GM12878 (cell line): ENCODE data around the gene MCC. TPM values are rescaled to one million over a fixed set of nuclear protein-coding genes. Genes with fewer than 3 reads are reported as not detected.

Source experiments
- ATAC-seq: fragments of 200-7000 bp; cut with Tn5 transposase; 3 replicates; pipeline ENCODE4 v1.9.1; 2020; ENCODE audit warnings: mild to moderate bottlenecking, moderate library complexity
- BruUV-seq: library from RNA; stranded (reverse); fragments of 400-500 nt; replicated peaks from 2 replicates; lab custom pipeline; 2021; lab: Mats Ljungman, UMichigan
- CTCF ChIA-PET: fragments of 300-600 bp; sonication (Branson Sonifier 250); formaldehyde crosslinking; extraction: SDS; loops from one replicate; lab custom pipeline; 2021; ENCODE audit warnings: inconsistent platforms; lab: Yijun Ruan, JAX
- POLR2A ChIA-PET: fragments of 350-600 bp; formaldehyde crosslinking; extraction: SDS; loops from one replicate; lab custom pipeline; 2021; ENCODE audit warnings: inconsistent platforms; lab: Charles Lee
- RAD21 ChIA-PET: fragments of 300-600 bp; sonication (Branson Sonifier 250); formaldehyde crosslinking; loops from one replicate; lab custom pipeline; 2023; ENCODE audit warnings: antibody characterized with exemption; ENCODE audit not compliant: unreplicated experiment; lab: Charles Lee
- SMC1A ChIA-PET: fragments of 300-600 bp; sonication (Branson Sonifier 250); formaldehyde crosslinking; loops from one replicate; lab custom pipeline; 2023; ENCODE audit not compliant: unreplicated experiment, uncharacterized antibody; lab: Charles Lee
- DNase-seq: peaks from one replicate; pipeline ENCODE4 v3.0.0-alpha.2; 2011; ENCODE audit warnings: low read depth, low spot score
- FAIRE-seq: peaks from 3 replicates; lab custom pipeline; 2011; peaks lifted over from hg19 to GRCh38; lab: Jason Lieb, UNC
- H2AFZ ChIP-seq: 2 replicates; pipeline ENCODE4 v1.6.0; 2011; ENCODE audit warnings: low read depth, low read length, control low read depth; ENCODE audit not compliant: control insufficient read depth
- H3K27ac ChIP-seq: 2 replicates; pipeline ENCODE4 v1.5.1; 2011; ENCODE audit warnings: control low read depth; ENCODE audit not compliant: control insufficient read depth, insufficient read depth
- H3K27me3 ChIP-seq, 2 experiments: replicated peaks in 1 of 2; 2 replicates each; pipeline versions ENCODE4 v1.6.0 to v1.6.1; 2011; ENCODE audit warnings: low read length in 1 of 2; ENCODE audit not compliant: control insufficient read depth in 2 of 2, insufficient read depth in 2 of 2
- H3K36me3 ChIP-seq, 2 experiments: 2 replicates each; pipeline ENCODE4 v1.5.1; 2011; ENCODE audit warnings: low read length in 1 of 2; ENCODE audit not compliant: control insufficient read depth in 2 of 2, insufficient read depth in 2 of 2
- H3K4me1 ChIP-seq: 2 replicates; pipeline ENCODE4 v1.6.1; 2011; ENCODE audit warnings: mild to moderate bottlenecking, low read length, moderate library complexity, mixed read lengths; ENCODE audit not compliant: control insufficient read depth, insufficient read depth
- H3K4me2 ChIP-seq: 2 replicates; pipeline ENCODE4 v1.6.0; 2011; ENCODE audit warnings: control low read depth; ENCODE audit not compliant: control insufficient read depth, insufficient read depth
- H3K4me3 ChIP-seq: fragments of 200-600 bp; sonication (generic); 2 replicates; pipeline ENCODE4 v1.5.1; 2016
- H3K79me2 ChIP-seq: 2 replicates; pipeline ENCODE4 v1.6.0; 2011; ENCODE audit warnings: low read length; ENCODE audit not compliant: control insufficient read depth, insufficient read depth
- H3K9ac ChIP-seq: 2 replicates; pipeline ENCODE4 v1.8.0; 2011; ENCODE audit warnings: low read length, control low read depth, mixed read lengths; ENCODE audit not compliant: control insufficient read depth, insufficient read depth
- H3K9me3 ChIP-seq: replicated peaks from 3 replicates; pipeline ENCODE4 v1.5.1; 2011; ENCODE audit warnings: mild to moderate bottlenecking, low read length; ENCODE audit not compliant: control insufficient read depth, insufficient read depth
- H4K20me1 ChIP-seq: 2 replicates; pipeline ENCODE4 v1.6.0; 2011; ENCODE audit not compliant: control insufficient read depth, insufficient read depth
- CBX3 ChIP-seq: fragments of 200-600 bp; sonication (generic); IDR thresholded peaks from 2 replicates; pipeline ENCODE4 v1.6.1; 2016; ENCODE audit warnings: low read depth, borderline replicate concordance
- CEBPB ChIP-seq, 2 experiments: fragments of 150-350 bp in 1 of 2; IDR thresholded peaks; 2 replicates each; pipeline ENCODE4 v1.6.1; 2012 to 2014; ENCODE audit warnings: low read depth in 2 of 2, low read length in 2 of 2, borderline replicate concordance in 1 of 2, inconsistent platforms in 1 of 2
- CTCF ChIP-seq, 3 experiments: IDR thresholded peaks in 2 of 3; conservative IDR thresholded peaks in 1 of 3; 2 replicates each; pipeline ENCODE4 v1.5.1; 2011; ENCODE audit warnings: low read depth in 3 of 3, low read length in 3 of 3, mild to moderate bottlenecking in 3 of 3, control low read depth in 2 of 3, moderate library complexity in 2 of 3, inconsistent platforms in 1 of 3, mixed read lengths in 1 of 3; ENCODE audit not compliant: control insufficient read depth in 2 of 3, insufficient read depth in 1 of 3; ENCODE audit errors: extremely low read depth in 1 of 3
- ZNF622 ChIP-seq: fragments of 450-650 bp; IDR thresholded peaks from 2 replicates; pipeline ENCODE4 v1.6.1; 2017; ENCODE audit warnings: mild to moderate bottlenecking, inconsistent platforms
- ZZZ3 ChIP-seq: IDR thresholded peaks from 2 replicates; pipeline ENCODE4 v1.6.1; 2011; ENCODE audit warnings: low read depth; ENCODE audit not compliant: control insufficient read depth, insufficient read length
- WGBS: methylation state at CpG from one replicate; pipeline ENCODE4 v1.1.6; 2016; ENCODE audit warnings: low lambda C conversion rate; ENCODE audit not compliant: insufficient replicate concordance, insufficient coverage; ENCODE audit errors: missing lambda C conversion rate; 5-methylcytosine and 5-hydroxymethylcytosine counted together
- in situ Hi-C: fragments of 300-500 bp; cut with MboI; formaldehyde crosslinking; loops from 9 replicates; pipeline ENCODE4 v1.14.3; 2018; ENCODE audit warnings: mixed read lengths
- intact Hi-C: fragments of 100-400 bp; cut with micrococcal nuclease; formaldehyde crosslinking; loops from one replicate; pipeline ENCODE4 v1.14.2; 2022; ENCODE audit not compliant: unreplicated experiment
- polyA plus RNA-seq, 11 experiments: library from polyadenylated mRNA; depleted of rRNA in 4 of 11; unstranded in 6 of 11; stranded (reverse) in 5 of 11; fragments of >200 nt; fragmentation: Nextera tagmentation in 4 of 11; fragmentation: Illumina TruSeq in 1 of 11; extraction: Ambion mirVana in 4 of 11; extraction: Trizol in 1 of 11; gene quantifications; 1 replicate in 1 of 11; 2 replicates in 10 of 11; pipeline versions ENCODE4 v1.2.1 to v1.2.3, GENCODE V29; 2011 to 2016; ENCODE audit warnings: inconsistent platforms in 2 of 11, missing spikeins in 2 of 11, low read depth in 1 of 11
- total RNA-seq, 4 experiments: library from RNA; depleted of rRNA in 3 of 4; stranded (reverse); fragments of >200 nt in 3 of 4; fragmentation: Illumina TruSeq in 1 of 4; extraction: Trizol in 1 of 4; gene quantifications; 2 replicates each; pipeline versions ENCODE4 v1.2.1 to v1.2.3, GENCODE V29; 2013 to 2021

MCC gene
- total and polyA plus RNA-seq, 10 of the 15 experiments (the other 5 are each of a cell fraction or from before 2014, with no cell fraction given) = 0.03 to 0.86 (median 0.16) TPM

- H3K36me3 ChIP-seq = no peaks in the 10 kb centered on the region
- TF ChIP-seq CTCF (IDR thresholded peaks at IDR 0.05 in 2 of 3, conservative IDR thresholded peaks at IDR 0.05 in 1 of 3; ENCODE audit: control insufficient read depth in 2 of 3, extremely low read depth in 1 of 3, insufficient read depth in 1 of 3, low read depth in 3 of 3, low read length in 3 of 3) = no peak
- no peak for TF ChIP-seq CBX3
- no peak for TF ChIP-seq ZZZ3
- no peak for TF ChIP-seq ZNF622
- TF ChIP-seq CEBPB (IDR thresholded peaks at IDR 0.05; ENCODE audit: borderline replicate concordance in 1 of 2, low read depth in 2 of 2, low read length in 2 of 2) = no peak
- ATAC-seq (no peak), FAIRE-seq (no peak), DNase-seq (no peak)
- in situ Hi-C loops = no loop called here
- H3K79me2 ChIP-seq = no peaks in the 10 kb centered on the region
- intact Hi-C loops = loop anchor here (10.0 kb wide), 1 partner anchor 460 kb away; no protein-coding TSS in a partner anchor
- H3K27ac ChIP-seq = no peak overlapping the region
- BruUV-seq = no TSS peak
- ChIA-PET CTCF (no interaction called here), POLR2A (no interaction called here), RAD21 (interaction anchor here (0.6 kb wide), 1 partner anchor 1515 kb away, joined by 4 read pairs; no protein-coding TSS in a partner anchor), SMC1A (no interaction called here)
- H4K20me1 ChIP-seq = no peaks in the 10 kb centered on the region
- H3K27me3 ChIP-seq = peaks cover 0 to 1% of the 10 kb centered on the region in 2 experiments; a peak in 2 of 4 replicates
- no peak overlapping the region for H3K4me2 ChIP-seq
- no peak overlapping the region for H3K4me3 ChIP-seq
- no peak overlapping the region for H2AFZ ChIP-seq
- no peaks in the 10 kb centered on the region for H3K9me3 ChIP-seq
- WGBS = 42% methylated on average over 5 of the region's 5 CpGs
- no peak overlapping the region for H3K9ac ChIP-seq
- H3K4me1 ChIP-seq = no peaks in the 10 kb centered on the region
Measured at GRCh38 chr5:113505181-113505580, 16.9 kb upstream of the MCC start.
